HEK293 (cell line): ENCODE data around the gene NDUFB6.

Experiments
- PRDM1 ChIP-seq: fragments of 450-650 bp; formaldehyde crosslinking; IDR thresholded peaks from 2 replicates; pipeline ENCODE4; 2016; ENCODE audit warnings: missing biosample characterization, missing genetic modification characterization
- ZBTB21 ChIP-seq: fragments of 450-650 bp; formaldehyde crosslinking; IDR thresholded peaks from 2 replicates; pipeline ENCODE4 v1.5.1; 2017; ENCODE audit warnings: missing biosample characterization, missing genetic modification characterization
- ZNF140 ChIP-seq: fragments of 450-650 bp; formaldehyde crosslinking; IDR thresholded peaks from 2 replicates; pipeline ENCODE4 v1.5.1; 2016; ENCODE audit warnings: missing biosample characterization, missing genetic modification characterization
- ZNF362 ChIP-seq: fragments of 450-650 bp; formaldehyde crosslinking; IDR thresholded peaks from 2 replicates; pipeline ENCODE4 v1.5.1; 2016; ENCODE audit warnings: missing biosample characterization, missing genetic modification characterization
- ZNF677 ChIP-seq: fragments of 450-650 bp; IDR thresholded peaks from 2 replicates; pipeline ENCODE4 v1.5.0; 2018; ENCODE audit warnings: missing biosample characterization, mild to moderate bottlenecking, missing genetic modification characterization, moderate library complexity
- TF ChIP-seq, protein P1 (sequence below): fragments of 450-650 bp; formaldehyde crosslinking; conservative IDR thresholded peaks from 2 replicates; pipeline ENCODE4 v1.5.1; 2016; ENCODE audit warnings: low read depth, missing biosample characterization, missing genetic modification characterization

- TF ChIP-seq PRDM1 (tag by site-specific recombination): no peak
- TF ChIP-seq ZNF677 (tag by site-specific recombination): no peak
- no peak for TF ChIP-seq ZNF140
- no peak for TF ChIP-seq ZNF362 (tag by site-specific recombination)
- TF ChIP-seq, protein P1, sequence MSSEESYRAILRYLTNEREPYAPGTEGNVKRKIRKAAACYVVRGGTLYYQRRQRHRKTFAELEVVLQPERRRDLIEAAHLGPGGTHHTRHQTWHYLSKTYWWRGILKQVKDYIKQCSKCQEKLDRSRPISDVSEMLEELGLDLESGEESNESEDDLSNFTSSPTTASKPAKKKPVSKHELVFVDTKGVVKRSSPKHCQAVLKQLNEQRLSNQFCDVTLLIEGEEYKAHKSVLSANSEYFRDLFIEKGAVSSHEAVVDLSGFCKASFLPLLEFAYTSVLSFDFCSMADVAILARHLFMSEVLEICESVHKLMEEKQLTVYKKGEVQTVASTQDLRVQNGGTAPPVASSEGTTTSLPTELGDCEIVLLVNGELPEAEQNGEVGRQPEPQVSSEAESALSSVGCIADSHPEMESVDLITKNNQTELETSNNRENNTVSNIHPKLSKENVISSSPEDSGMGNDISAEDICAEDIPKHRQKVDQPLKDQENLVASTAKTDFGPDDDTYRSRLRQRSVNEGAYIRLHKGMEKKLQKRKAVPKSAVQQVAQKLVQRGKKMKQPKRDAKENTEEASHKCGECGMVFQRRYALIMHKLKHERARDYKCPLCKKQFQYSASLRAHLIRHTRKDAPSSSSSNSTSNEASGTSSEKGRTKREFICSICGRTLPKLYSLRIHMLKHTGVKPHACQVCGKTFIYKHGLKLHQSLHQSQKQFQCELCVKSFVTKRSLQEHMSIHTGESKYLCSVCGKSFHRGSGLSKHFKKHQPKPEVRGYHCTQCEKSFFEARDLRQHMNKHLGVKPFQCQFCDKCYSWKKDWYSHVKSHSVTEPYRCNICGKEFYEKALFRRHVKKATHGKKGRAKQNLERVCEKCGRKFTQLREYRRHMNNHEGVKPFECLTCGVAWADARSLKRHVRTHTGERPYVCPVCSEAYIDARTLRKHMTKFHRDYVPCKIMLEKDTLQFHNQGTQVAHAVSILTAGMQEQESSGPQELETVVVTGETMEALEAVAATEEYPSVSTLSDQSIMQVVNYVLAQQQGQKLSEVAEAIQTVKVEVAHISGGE (tag by site-specific recombination): no peak
- TF ChIP-seq ZBTB21 (tag by site-specific recombination): no peak
Measured at GRCh38 chr9:32518276-32518675, 54.7 kb downstream of the NDUFB6 start.
